ENCODE results near the gene CDCA7L.

The CDCA7L gene

DNA sequence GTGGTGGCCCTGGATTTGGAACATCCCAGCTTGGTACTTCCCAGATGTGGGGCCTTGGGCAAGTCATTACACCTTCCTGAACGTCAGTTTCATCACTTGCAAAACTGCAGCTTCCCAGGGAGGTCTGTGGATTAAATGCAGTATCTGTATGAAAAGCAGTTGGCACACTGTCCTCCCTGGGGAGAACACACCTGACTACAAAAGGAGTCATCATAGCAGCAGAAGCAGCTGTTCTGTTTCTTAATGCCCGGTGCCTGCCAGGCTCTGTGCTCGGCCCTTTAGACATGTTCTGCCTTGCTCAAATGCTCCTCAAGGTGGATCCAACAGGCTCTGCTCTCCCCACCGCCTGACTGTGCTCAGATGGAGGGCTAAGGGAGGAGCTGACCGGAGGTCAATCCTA, 31.0 kb downstream of the CDCA7L start:
- Mint-ChIP-seq H3K9me3 (no peaks in the 10 kb centered on the region), H3K27ac (no peak overlapping the region), H3K27me3 (ENCODE audit: low read depth) (peaks cover 4% of the 10 kb centered on the region), H3K4me1 (peaks cover 13% of the 10 kb centered on the region), H3K36me3 (ENCODE audit: low read depth) (peaks cover 54% of the 10 kb centered on the region), H3K4me3 (no peak overlapping the region)
- TF ChIP-seq CTCF (IDR thresholded peaks at IDR 0.05; ENCODE audit: unreplicated experiment in 3 of 3), result no peak

- Mint-ChIP-seq H3K36me3 (ENCODE audit: low read depth) (peaks cover 67% of the 10 kb centered on the region), H3K27ac (peak overlapping the region; percentile 12 to 49 (median 25)), H3K27me3 (ENCODE audit: low read depth) (peaks cover 4% of the 10 kb centered on the region), H3K9me3 (no peaks in the 10 kb centered on the region), H3K4me1 (peaks cover 13% of the 10 kb centered on the region), H3K4me3 (no peak overlapping the region)
- no peak for TF ChIP-seq CTCF (IDR thresholded peaks at IDR 0.05; ENCODE audit: unreplicated experiment in 3 of 3)
Observed at GRCh38 chr7:21912931-21913780, 32.5 kb downstream of the CDCA7L start.

DNA sequence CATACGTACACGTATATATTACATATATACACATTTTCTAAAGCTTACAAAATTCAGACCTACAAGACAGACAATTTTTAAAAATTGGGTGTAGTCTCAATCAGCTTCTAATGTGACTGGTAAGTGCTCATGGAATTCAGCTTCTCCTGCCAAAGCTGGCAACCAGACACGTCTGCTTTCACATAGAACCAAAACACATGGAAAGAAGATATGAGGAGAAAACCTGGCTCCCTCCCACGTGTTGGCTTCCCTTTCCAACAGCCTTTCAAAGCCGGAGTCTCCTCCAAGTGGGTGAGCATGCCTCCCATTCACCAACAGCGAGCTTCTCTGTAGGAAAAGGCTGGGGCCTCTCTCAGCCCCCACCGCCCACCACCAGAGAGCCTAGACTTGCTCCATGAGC, 33.4 kb downstream of the CDCA7L start:
- no peak overlapping the region for H3K4me3 Mint-ChIP-seq
- peaks cover 13% of the 10 kb centered on the region for H3K4me1 Mint-ChIP-seq
- H3K36me3 Mint-ChIP-seq (ENCODE audit: low read depth), result peaks cover 74% of the 10 kb centered on the region
- H3K27me3 Mint-ChIP-seq (ENCODE audit: low read depth), result peaks cover 4% of the 10 kb centered on the region
- H3K27ac Mint-ChIP-seq, result peak overlapping the region in 1 of 3 experiments; percentile 49
- TF ChIP-seq CTCF (IDR thresholded peaks at IDR 0.05; ENCODE audit: unreplicated experiment in 3 of 3), result no peak
- H3K9me3 Mint-ChIP-seq, result no peaks in the 10 kb centered on the region

DNA sequence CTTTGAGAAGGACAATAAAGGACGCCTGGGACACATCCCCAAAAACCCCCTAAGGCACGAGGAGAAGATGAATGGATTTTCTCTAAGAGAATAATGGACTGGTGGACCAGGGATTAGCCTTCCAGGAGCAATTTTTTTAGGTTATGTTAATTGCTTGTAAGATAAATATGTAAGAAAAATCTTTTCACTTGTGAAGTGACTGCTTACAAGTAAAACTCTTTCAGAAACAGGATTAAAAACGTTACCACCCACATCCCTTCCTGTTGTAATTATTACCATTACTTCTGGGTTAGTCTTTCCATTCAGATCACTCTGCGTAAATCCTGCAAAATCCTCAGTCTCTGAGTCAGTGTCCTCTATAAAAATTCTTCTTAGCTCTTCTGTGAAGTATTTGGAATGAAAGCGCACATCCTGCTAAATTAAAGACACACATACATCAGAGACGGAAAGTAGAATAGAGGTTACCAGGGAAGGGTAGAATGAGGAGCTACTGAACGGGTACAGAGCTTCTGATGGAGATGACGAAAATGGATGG, 34.3 kb downstream of the CDCA7L start:
- Mint-ChIP-seq H3K9me3 (no peaks in the 10 kb centered on the region), H3K27ac (no peak overlapping the region), H3K27me3 (ENCODE audit: low read depth) (peaks cover 4% of the 10 kb centered on the region), H3K4me1 (peaks cover 13% of the 10 kb centered on the region), H3K4me3 (peak overlapping the region in 1 of 3 experiments; percentile 7), H3K36me3 (ENCODE audit: low read depth) (peaks cover 72% of the 10 kb centered on the region)
- TF ChIP-seq CTCF (IDR thresholded peaks at IDR 0.05; ENCODE audit: unreplicated experiment in 3 of 3), result no peak

- H3K27ac Mint-ChIP-seq, result no peak overlapping the region
- H3K9me3 Mint-ChIP-seq, result no peaks in the 10 kb centered on the region
- peaks cover 4% of the 10 kb centered on the region for H3K27me3 Mint-ChIP-seq (ENCODE audit: low read depth)
- no peak for TF ChIP-seq CTCF (IDR thresholded peaks at IDR 0.05; ENCODE audit: unreplicated experiment in 3 of 3)
- H3K36me3 Mint-ChIP-seq (ENCODE audit: low read depth), result peaks cover 75% of the 10 kb centered on the region
- no peak overlapping the region for H3K4me3 Mint-ChIP-seq
- H3K4me1 Mint-ChIP-seq, result peaks cover 13% of the 10 kb centered on the region
Observed at GRCh38 chr7:21910253-21910652, 35.4 kb downstream of the CDCA7L start.

All from nephron (organoid).